Globus pallidus (tissue), 1 donor: ENCODE measurements around the gene CEACAM3.
"Not testable (repeated sequence)": the region's sequence is repeated elsewhere in the genome, so short reads cannot be mapped to it uniquely, and the experiment has no call there.

Experiments used
- DNase-seq: peaks from one replicate; pipeline ENCODE4 v3.0.0-alpha.2; 2015; ENCODE audit warnings: low spot score

CEACAM3 gene

DNA sequence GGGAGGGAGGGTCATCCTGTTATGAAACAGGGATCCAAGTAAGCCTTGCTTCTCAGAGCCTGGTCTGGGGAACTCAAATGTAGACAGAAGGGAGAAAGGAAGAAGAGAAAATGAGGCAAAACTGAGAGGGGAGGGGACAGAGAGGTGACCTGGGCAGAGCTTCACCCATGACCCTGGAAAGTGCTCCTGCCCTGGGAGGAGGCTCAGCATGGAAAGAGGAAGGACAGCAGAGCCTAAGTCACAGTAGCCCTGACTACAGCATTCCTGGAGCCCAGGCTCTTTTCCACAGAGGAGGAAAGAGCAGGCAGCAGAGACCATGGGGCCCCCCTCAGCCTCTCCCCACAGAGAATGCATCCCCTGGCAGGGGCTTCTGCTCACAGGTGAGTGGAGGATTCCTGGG lies at the start of gene CEACAM3:
TSS of gene CEACAM3 (plus strand) at position 226 of the 400 bp plus-strand sequence. CDS start at position 317, 91 bp downstream.
- DNase-seq, result no peak

DNA sequence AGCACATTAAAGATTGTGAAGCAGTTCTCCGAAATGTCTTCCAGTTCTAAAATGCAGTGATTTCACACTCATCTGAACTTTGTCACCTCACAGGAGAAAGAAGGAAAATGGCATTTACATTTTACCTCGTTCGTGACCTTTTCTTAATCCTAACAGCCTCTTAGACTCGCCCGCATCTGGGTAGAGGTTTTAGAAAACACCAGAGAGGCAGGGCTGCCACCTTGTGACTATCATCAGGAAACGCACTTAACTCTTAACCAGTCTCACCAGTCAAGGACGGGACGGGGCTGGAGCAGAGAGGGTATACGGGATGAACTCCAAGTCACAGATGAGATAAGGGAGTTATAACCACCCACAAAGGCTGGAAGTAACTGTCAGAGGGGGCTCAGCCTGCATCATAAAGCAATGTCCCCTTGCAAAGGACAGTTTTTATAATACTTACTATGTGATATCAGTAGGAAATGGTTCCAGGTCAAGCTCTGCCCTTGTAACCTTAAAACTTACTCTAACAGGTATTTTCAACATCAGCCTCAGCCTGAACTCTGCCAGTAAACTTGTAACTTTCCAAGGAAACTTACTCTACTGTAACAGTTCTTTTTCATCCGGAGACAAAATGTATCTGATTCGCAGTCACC lies 49.7 kb upstream of the CEACAM3 start:
- peak; percentile 7 for DNase-seq

DNA sequence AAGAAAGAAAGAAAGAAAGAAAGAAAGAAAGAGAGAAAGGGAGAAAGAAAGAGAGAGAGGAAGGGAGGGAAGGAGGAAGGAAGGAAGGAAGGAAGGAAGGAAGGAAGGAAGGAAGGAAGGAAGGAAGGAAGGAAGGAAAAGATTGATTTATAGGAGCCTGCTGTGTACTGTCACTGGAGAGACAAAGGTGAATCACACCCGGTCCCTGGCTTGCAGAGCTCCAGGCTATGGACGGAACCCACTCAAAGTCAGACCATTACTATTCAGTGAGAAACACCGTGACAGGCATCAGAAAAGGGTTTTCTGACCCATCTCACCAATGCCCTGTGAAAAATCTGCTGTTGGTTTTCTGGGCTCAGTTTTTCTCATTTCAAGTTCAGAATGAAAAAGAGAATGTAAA lies 48.4 kb upstream of the CEACAM3 start:
- DNase-seq, result no peak

DNA sequence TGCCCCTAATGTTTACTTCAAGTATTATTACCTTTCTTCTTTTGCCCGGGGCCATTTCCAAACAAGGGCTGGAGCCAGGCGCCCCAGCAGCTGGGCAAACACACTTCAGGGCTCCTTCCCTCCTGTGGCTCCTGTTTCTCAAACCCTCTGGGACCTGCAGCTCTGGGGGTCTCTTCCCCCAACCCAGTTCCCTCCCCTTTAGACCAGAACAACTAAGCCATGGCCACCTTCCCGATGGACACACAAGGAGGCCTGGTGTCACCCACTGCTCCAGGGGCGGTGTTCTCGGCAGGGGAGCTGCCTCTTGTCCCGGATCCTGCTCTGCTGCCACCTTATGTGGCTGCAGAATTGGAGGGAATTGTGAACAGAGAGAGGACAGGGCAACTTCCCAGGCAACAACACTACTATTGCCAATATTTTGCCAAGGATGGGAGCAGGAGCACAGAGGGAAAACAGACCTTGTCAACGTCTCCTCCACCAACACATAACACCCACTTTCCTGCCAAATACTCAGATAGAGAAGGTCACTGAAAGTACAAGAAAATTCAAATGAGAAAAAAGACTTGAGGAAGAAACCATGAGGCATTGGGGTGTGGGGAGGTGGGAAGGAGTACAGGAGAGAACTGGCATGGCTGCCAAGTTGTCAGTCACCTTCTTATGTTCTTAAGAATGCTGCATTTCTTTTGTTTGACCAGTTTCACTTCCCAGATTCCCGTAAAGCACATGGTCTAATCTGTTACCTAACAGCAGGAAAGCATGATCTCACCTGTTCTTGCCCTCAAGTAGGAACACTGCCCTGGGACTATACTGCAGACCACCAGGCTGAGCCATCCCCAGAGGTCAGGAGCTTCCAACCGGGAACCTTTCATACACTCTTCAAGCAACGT lies 45.9 kb upstream of the CEACAM3 start:
- not testable (repeated sequence) for DNase-seq

DNA sequence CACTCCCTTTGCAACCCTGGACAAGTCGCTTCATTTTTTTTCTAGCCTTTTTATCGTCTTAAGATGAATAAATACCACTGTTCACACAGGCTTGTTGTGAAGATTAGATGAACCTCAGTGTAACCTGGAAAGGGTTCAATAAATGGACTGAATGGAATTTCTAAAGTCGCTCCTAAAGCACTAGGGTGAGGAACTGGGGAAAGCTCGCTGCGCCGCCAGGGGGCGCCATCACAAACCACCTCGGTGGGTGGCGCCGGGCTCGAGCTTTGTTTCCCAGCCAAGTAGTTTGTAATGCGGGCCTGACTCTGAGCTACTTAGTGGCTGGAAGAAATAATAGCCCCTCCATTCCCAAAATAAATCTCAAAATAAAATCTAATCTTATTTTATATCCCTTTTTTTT lies 43.2 kb upstream of the CEACAM3 start:
- peak; percentile 8 for DNase-seq

DNA sequence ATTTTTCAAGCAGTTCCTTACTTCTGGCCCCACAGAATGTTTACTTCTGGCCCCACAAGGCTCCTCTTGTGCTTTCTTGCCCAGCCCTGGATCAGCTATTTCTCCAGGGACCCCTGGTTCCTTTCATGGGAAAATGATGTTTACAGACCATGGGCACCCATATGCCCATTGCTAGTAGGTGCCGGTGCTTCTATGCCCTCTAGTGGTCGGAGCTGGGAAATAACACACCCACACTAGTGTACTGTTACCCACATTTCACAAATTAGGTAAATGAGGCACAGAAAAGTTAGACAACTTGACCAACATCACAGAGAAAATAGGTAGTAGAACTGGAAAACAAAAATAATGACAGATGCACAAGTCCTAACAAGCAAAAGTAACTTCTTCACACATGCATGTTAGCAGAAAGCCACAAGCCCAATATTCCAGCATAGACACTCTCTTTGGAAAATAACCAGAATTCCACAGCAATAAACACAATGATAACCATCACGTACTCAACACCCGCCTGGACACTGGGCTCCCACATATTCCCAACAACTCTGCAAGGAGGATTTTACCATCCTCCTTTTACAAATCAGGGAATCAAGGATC lies 42.4 kb upstream of the CEACAM3 start:
- DNase-seq, result peak; percentile 11

DNA sequence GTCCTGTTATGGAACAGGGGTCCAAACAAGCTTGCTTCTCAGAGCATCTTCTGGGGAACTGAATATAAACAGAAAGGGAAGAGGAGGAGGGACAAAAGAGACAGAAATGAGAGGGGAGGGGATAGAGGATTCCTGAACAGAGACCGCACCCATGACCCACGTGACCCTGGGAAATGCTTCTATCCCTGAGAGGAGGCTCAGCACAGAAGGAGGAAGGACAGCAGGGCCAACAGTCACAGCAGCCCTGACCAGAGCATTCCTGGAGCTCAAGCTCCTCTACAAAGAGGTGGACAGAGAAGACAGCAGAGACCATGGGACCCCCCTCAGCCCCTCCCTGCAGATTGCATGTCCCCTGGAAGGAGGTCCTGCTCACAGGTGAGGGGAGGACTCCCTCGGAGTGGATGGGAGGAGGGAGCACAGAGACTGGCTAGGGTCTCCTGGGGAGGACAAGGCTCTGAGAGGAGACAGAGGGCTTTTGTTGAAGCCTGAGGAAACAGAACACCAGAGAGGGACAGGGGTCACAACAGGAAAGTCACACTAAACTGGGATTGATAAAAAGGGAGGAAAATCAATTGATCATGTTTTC lies 41.0 kb upstream of the CEACAM3 start, which contains the start of gene CEACAM6:
TSS of gene CEACAM6 (plus strand) at position 203 of the 586 bp plus-strand sequence. CDS start at position 312, 109 bp downstream.
- no peak for DNase-seq

DNA sequence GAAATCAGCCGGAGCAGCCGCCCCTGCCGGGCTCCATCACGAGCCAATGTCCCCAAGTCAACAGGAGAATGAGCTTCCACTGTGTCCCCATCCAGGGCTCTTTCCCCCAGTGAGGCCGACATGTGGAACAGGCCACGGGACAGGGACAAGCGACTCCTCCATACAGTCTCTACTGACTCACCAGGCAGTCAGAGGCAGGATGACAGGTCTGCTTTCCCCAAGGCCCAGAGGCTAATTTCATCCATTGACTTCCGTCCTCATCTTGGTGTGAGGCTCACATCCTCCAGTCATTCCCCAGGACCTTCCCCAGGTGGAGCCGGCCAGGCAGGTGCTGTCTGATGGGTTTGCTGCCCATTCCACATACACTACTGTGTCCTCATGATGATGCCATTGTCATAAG lies 37.5 kb upstream of the CEACAM3 start:
- no peak for DNase-seq

DNA sequence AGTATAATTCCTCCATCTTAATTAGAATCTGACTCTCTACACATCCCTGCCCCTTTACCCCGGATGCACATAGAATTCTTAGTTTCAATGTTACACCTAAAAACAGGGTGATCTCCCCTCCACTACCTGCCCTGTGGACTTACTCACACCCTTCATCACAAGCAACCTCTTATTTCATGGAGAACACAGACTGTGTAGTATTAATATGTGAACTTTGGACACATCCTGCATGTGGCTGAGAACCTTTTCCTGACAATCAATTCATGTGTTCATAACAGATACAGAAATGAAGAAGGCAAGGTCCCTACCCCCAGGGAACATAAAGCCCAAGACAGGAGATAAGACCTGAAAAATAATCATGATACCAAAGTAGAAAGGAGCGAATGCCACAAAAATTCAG lies 29.3 kb upstream of the CEACAM3 start:
- no peak for DNase-seq

DNA sequence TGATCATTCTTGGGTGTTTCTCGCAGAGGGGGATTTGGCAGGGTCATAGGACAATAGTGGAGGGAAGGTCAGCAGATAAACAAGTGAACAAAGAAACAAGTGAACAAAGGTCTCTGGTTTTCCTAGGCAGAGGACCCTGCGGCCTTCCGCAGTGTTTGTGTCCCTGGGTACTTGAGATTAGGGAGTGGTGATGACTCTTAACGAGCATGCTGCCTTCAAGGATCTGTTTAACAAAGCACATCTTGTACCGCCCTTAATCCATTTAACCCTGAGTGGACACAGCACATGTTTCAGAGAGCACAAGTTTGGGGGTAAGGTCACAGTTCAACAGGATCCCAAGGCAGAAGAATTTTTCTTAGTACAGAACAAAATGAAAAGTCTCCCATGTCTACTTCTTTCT lies 28.3 kb upstream of the CEACAM3 start:
- DNase-seq, result not testable (repeated sequence)

DNA sequence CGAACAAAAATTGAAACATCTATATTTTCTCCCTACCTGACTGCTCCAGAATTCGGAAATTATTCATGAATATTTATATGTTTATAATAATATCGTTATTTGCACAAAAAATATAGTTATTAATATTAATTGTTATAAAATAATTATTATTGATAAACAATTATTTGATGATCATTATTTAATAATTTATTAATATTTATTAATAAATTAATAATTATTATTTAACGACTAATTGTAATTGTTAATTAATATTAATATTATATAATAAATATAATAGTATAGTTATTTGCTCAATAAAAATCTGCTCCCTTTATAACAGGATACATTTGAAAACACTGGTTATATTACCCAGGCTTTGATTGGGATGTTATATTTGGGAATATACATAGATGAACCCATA lies 26.8 kb upstream of the CEACAM3 start:
- DNase-seq, result no peak

DNA sequence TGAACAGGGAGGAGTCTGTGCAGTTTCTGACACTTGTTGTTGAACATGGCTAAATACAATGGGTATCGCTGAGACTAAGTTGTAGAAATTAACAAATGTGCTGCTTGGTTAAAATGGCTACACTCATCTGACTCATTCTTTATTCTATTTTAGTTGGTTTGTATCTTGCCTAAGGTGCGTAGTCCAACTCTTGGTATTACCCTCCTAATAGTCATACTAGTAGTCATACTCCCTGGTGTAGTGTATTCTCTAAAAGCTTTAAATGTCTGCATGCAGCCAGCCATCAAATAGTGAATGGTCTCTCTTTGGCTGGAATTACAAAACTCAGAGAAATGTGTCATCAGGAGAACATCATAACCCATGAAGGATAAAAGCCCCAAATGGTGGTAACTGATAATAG lies 25.0 kb upstream of the CEACAM3 start:
- no peak for DNase-seq

DNA sequence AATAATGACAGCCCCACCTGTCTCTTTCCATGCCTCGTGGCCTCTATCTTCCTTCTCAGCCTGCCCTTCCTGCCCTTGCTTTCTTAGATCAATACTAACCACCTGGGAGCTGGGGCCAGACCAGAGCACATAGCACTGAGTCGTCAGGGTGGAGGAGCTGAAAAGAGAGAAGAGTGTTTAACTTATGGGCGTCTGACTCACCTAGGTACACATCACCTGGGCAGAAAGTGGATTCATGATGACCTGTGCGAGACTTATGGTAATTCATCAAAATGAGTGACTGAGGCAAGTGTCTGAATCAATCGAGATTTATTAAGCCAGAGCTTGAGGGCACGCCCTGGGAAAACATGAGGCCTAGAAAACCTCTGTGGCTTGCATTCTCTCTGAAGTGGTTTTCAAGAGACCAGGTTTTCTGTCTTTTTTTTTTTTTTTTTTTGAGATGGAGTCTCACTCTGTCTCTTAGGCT lies 21.8 kb upstream of the CEACAM3 start:
- no peak for DNase-seq

DNA sequence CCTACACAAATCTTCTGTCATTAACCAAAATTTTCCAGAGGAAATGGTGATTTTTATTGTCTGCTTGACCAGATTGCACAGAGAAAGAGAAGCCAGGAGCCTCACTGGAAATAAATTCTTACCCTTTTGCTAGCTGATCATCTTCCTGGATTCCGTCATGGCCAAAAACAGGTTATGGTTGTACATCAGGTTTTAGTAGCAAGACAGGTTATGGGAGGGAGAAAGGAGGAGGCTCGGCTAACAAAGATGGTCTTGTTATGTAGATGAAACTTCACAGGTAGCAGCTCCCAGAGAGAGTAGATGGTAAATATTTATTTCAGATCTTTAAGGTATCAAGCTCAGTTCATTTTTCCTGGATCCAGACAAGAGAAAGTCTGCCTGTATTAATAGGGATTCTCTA lies 19.7 kb upstream of the CEACAM3 start:
- DNase-seq, result no peak

DNA sequence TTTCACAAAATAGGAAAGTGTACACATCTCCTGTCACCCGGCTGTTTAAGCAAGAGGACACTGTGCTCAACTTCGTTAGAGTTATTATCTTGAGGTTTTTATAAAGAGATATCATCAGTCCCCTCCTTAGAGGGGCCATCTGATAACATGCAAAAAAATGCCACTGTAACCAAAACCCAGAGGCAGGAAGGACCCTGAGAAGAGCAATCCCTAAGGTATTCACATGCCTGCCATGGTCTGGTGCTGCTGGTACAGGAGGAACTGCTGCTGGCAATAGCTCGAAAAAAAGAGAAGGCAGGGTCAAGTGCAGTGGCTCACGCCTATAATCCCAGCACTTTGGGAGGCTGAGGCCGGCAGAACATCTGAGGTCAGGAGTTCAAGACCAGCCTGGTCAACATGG lies 12.8 kb upstream of the CEACAM3 start:
- no peak for DNase-seq

DNA sequence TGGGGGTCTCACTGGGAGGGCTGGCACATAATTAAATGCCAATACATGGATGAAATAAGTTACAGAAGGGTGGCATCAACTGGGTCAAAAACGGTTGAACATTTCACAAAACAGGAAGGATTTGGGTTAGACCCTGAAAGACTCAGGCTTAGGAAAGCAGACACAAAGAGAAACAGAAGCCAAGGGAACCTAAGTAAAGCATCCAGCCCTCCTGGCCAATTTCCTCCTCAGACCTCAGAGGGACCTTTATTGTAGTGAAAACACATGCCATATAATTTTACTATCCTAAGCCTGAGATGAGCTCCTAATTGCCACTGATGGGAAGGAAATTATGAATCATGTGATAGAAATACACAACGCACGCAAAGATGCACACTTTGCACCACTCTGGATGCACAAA lies 12.1 kb upstream of the CEACAM3 start:
- DNase-seq, result no peak

DNA sequence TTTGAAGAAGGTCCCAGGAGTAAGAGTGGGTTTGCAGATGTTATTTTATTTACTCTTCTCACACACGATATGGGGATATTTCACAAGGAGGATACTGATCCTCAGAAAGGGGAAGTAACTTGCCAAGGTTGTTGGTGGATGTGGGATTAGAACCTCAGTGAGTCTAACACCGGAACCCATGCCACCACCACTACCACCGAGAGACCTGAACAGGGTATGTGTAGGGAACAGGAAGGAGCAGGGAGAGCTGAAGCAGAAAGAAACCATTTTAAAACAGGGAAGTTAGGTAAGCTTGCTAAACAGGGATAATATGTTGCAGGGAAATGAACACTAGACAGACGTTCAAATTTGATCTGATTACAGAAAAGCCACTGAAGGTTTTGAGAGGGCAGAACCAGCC lies 11.6 kb upstream of the CEACAM3 start:
- DNase-seq, result no peak

DNA sequence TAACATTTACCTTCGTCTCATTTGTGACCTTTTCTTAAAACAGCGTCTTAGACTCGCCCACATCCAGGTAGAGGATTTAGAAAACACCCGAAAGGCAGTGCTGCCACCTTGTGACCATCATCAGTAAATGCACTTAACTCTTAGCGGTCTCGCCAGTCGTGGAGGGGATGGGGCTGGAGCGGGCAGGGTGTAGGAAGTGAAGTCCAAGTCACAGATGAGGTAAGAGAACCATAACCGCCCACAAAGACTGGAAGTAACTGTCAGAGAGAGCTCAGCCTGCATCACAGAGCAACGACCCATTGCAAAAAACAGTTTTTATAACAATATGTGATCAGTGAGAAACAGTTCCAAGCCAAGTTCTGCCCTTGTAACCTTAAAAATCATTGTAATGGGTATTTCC lies 10.7 kb upstream of the CEACAM3 start:
- peak; percentile 20 for DNase-seq

DNA sequence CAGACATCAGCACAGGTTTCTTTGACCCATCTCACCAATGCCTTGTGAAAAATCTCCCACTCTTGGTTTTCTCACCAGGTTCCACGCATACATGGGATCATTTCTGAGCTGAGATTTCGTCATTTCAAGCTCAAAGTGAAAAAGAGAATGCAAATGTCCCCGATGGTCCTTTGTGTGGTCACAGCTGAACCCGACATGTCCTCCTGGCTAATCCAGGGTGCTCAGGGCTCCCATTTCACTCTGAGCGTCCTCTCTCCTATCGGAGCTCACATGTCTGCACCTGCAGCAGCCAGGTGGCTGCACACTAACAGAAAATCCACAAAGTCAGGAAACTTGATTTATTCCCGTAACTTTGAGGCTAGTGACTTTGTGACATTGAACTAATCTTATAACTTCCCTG lies 9.3 kb upstream of the CEACAM3 start:
- no peak for DNase-seq

DNA sequence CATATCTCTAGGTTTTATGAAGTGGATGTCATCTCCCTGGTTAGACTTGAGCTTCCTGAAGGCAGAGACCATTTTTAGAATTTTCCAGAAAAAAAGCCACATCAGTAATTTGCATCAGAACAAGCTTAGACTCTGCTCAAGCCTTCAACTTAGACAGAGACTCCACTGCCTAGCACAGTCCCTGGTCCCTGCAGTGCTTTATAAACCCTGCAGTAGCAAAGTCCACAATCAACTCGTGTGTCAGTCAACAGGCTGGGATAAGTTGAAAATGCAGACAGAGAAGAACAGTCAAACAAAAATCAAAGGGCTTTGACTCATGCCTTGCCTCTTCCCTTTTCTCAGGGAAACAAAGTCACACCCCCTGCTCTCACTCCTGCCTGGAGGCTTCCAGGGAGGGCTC lies 7.9 kb upstream of the CEACAM3 start:
- DNase-seq, result not testable (repeated sequence)

DNA sequence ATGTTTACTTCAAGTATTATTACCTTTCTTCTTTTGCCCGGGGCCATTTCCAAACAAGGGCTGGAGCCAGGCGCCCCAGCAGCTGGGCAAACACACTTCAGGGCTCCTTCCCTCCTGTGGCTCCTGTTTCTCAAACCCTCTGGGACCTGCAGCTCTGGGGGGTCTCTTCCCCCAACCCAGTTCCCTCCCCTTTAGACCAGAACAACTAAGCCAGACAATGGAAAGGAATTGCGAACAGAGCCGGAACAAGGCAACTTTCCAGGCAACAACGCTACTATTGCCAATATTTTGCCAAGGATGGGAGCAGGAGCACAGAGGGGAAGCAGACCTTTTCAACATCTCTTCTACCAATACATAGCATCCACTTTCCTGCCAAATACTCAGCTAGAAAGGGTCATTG lies 7.3 kb upstream of the CEACAM3 start:
- DNase-seq, result not testable (repeated sequence)
